Rectal smooth muscle tissue (tissue), 1 donor: Measurements from ENCODE around the gene FGD4.
A peak's percentile ranks its signal among the peaks of the same experiment; 100 is the strongest.
"Not testable (repeated sequence)": the region's sequence is repeated elsewhere in the genome, so short reads cannot be mapped to it uniquely, and the experiment has no call there.

ENCODE experiments used
- H3K27ac ChIP-seq: one replicate; pipeline ENCODE4 v1.7.0; 2013; ENCODE audit warnings: low read depth, low read length, inconsistent platforms
- H3K27me3 ChIP-seq: one replicate; pipeline ENCODE4 v1.7.0; 2013; ENCODE audit warnings: low read length; ENCODE audit not compliant: control insufficient read depth, insufficient read depth
- H3K36me3 ChIP-seq: one replicate; pipeline ENCODE4 v1.7.0; 2013; ENCODE audit warnings: low read length; ENCODE audit not compliant: control insufficient read depth, insufficient read depth
- H3K4me1 ChIP-seq: one replicate; pipeline ENCODE4 v1.7.0; 2013; ENCODE audit warnings: low read length; ENCODE audit not compliant: control insufficient read depth, insufficient read depth
- H3K4me3 ChIP-seq: one replicate; pipeline ENCODE4 v1.7.0; 2013; ENCODE audit warnings: low read length
- H3K9ac ChIP-seq: one replicate; pipeline ENCODE4 v1.7.0; 2013; ENCODE audit warnings: low read length

Gene FGD4

GRCh38 chr12:32544893-32545292, 145.5 kb downstream of the FGD4 start:
- Histone ChIP-seq H3K27me3 (no peaks in the 10 kb centered on the region), H3K36me3 (no peaks in the 10 kb centered on the region), H3K4me3 (no peak overlapping the region), H3K4me1 (peaks cover 2% of the 10 kb centered on the region), H3K27ac (no peak overlapping the region), H3K9ac (no peak overlapping the region)

- Histone ChIP-seq H3K4me3 (no peak overlapping the region), H3K9ac (no peak overlapping the region), H3K27ac (no peak overlapping the region), H3K4me1 (peaks cover 2% of the 10 kb centered on the region), H3K36me3 (no peaks in the 10 kb centered on the region), H3K27me3 (no peaks in the 10 kb centered on the region)
Measured at GRCh38 chr12:32545413-32545980, 146.1 kb downstream of the FGD4 start.

- Histone ChIP-seq H3K4me3 (no peak overlapping the region), H3K4me1 (peaks cover 2% of the 10 kb centered on the region), H3K9ac (no peak overlapping the region), H3K27ac (no peak overlapping the region), H3K36me3 (no peaks in the 10 kb centered on the region), H3K27me3 (no peaks in the 10 kb centered on the region)
Measured at GRCh38 chr12:32546272-32546671, 146.9 kb downstream of the FGD4 start.

GRCh38 chr12:32548691-32549281, 149.4 kb downstream of the FGD4 start:
- Histone ChIP-seq H3K4me3 (no peak overlapping the region), H3K9ac (no peak overlapping the region), H3K27me3 (no peaks in the 10 kb centered on the region), H3K36me3 (no peaks in the 10 kb centered on the region), H3K27ac (no peak overlapping the region), H3K4me1 (peaks cover 2% of the 10 kb centered on the region)

- no peaks in the 10 kb centered on the region for H3K27me3 ChIP-seq
- H3K9ac ChIP-seq = no peak overlapping the region
- peaks cover 2% of the 10 kb centered on the region for H3K4me1 ChIP-seq
- no peaks in the 10 kb centered on the region for H3K36me3 ChIP-seq
- no peak overlapping the region for H3K4me3 ChIP-seq
- H3K27ac ChIP-seq = no peak overlapping the region
Measured at GRCh38 chr12:32549675-32550079, 150.3 kb downstream of the FGD4 start.

- Histone ChIP-seq H3K4me1 (peaks cover 2% of the 10 kb centered on the region), H3K9ac (no peak overlapping the region), H3K36me3 (no peaks in the 10 kb centered on the region), H3K27me3 (no peaks in the 10 kb centered on the region), H3K27ac (no peak overlapping the region), H3K4me3 (no peak overlapping the region)
Measured at GRCh38 chr12:32551058-32551457, 151.7 kb downstream of the FGD4 start.

GRCh38 chr12:32558903-32559302, 159.5 kb downstream of the FGD4 start:
- Histone ChIP-seq H3K27ac (no peak overlapping the region), H3K4me3 (no peak overlapping the region), H3K4me1 (no peaks in the 10 kb centered on the region)

GRCh38 chr12:32559434-32559833, 160.1 kb downstream of the FGD4 start:
- Histone ChIP-seq H3K4me3 (no peak overlapping the region), H3K27me3 (no peaks in the 10 kb centered on the region), H3K4me1 (no peaks in the 10 kb centered on the region), H3K9ac (no peak overlapping the region), H3K36me3 (no peaks in the 10 kb centered on the region), H3K27ac (no peak overlapping the region)

More at GRCh38 chr12:32558903-32559302, 159.5 kb downstream of the FGD4 start:
- H3K36me3 ChIP-seq = no peaks in the 10 kb centered on the region
- no peaks in the 10 kb centered on the region for H3K27me3 ChIP-seq
- H3K9ac ChIP-seq = no peak overlapping the region

- Histone ChIP-seq H3K4me1 (no peaks in the 10 kb centered on the region), H3K27ac (no peak overlapping the region), H3K4me3 (no peak overlapping the region), H3K36me3 (no peaks in the 10 kb centered on the region), H3K27me3 (no peaks in the 10 kb centered on the region), H3K9ac (no peak overlapping the region)
Measured at GRCh38 chr12:32560520-32560919, 161.2 kb downstream of the FGD4 start.

- H3K9ac ChIP-seq = no peak overlapping the region
- H3K27me3 ChIP-seq = no peaks in the 10 kb centered on the region
- no peaks in the 10 kb centered on the region for H3K4me1 ChIP-seq
Measured at GRCh38 chr12:32561931-32562341, 162.6 kb downstream of the FGD4 start.

GRCh38 chr12:32562413-32562812, 163.1 kb downstream of the FGD4 start:
- H3K27ac ChIP-seq, H3K27me3 ChIP-seq, H3K4me1 ChIP-seq, H3K9ac ChIP-seq, H3K36me3 ChIP-seq, H3K4me3 ChIP-seq: not testable (repeated sequence)

More at GRCh38 chr12:32561931-32562341, 162.6 kb downstream of the FGD4 start:
- Histone ChIP-seq H3K36me3 (no peaks in the 10 kb centered on the region), H3K27ac (peak overlapping the region; percentile 44), H3K4me3 (no peak overlapping the region)

- Histone ChIP-seq H3K27me3 (no peaks in the 10 kb centered on the region), H3K36me3 (no peaks in the 10 kb centered on the region), H3K27ac (no peak overlapping the region), H3K4me3 (no peak overlapping the region), H3K4me1 (no peaks in the 10 kb centered on the region), H3K9ac (no peak overlapping the region)
Measured at GRCh38 chr12:32566663-32567295, 167.4 kb downstream of the FGD4 start.

GRCh38 chr12:32567296-32567674, 167.9 kb downstream of the FGD4 start:
- Histone ChIP-seq H3K27me3 (no peaks in the 10 kb centered on the region), H3K4me1 (no peaks in the 10 kb centered on the region), H3K4me3 (no peak overlapping the region), H3K27ac (no peak overlapping the region), H3K9ac (no peak overlapping the region), H3K36me3 (no peaks in the 10 kb centered on the region)
